H9 (cell line): Measurements from ENCODE around the gene LRSAM1. TPM values are rescaled to one million over a fixed set of nuclear protein-coding genes. Genes with fewer than 3 reads are reported as not detected.

Experiments
- DNase-seq: peaks from one replicate; pipeline ENCODE4 v3.0.0-alpha.2; 2017
- H2AFZ ChIP-seq: one replicate; pipeline ENCODE4 v1.6.1; 2013; ENCODE audit warnings: mild to moderate bottlenecking, low read length, control low read depth, moderate library complexity
- H2AK5ac ChIP-seq: 2 replicates; pipeline ENCODE4 v1.6.1; 2013; ENCODE audit warnings: low read length, control low read depth, mixed read lengths; ENCODE audit not compliant: insufficient read length
- H2BK120ac ChIP-seq: one replicate; pipeline ENCODE4 v1.6.1; 2013; ENCODE audit warnings: low read depth, mild to moderate bottlenecking, low read length, control low read depth, inconsistent platforms; ENCODE audit not compliant: poor library complexity, severe bottlenecking
- H2BK12ac ChIP-seq: 2 replicates; pipeline ENCODE4 v1.6.1; 2013; ENCODE audit warnings: low read length, control low read depth, mixed read lengths, low read depth; ENCODE audit not compliant: insufficient read length
- H2BK15ac ChIP-seq: 2 replicates; pipeline ENCODE4 v1.6.1; 2013; ENCODE audit warnings: low read depth, low read length, control low read depth
- H2BK20ac ChIP-seq: one replicate; pipeline ENCODE4 v1.6.1; 2013; ENCODE audit warnings: low read depth, mild to moderate bottlenecking, low read length, control low read depth, inconsistent platforms; ENCODE audit not compliant: poor library complexity, severe bottlenecking
- H2BK5ac ChIP-seq: 2 replicates; pipeline ENCODE4 v1.6.1; 2013; ENCODE audit warnings: low read length, control low read depth, mixed read lengths; ENCODE audit not compliant: insufficient read length
- H3K14ac ChIP-seq: 2 replicates; pipeline ENCODE4 v1.6.1; 2013; ENCODE audit warnings: low read length, control low read depth; ENCODE audit not compliant: insufficient read depth
- H3K18ac ChIP-seq: 2 replicates; pipeline ENCODE4 v1.6.1; 2013; ENCODE audit warnings: low read depth, mild to moderate bottlenecking, mixed read lengths, low read length, control low read depth; ENCODE audit not compliant: insufficient read length
- H3K23ac ChIP-seq: 2 replicates; pipeline ENCODE4 v1.6.1; 2013; ENCODE audit warnings: low read length, control low read depth, mixed read lengths, low read depth; ENCODE audit not compliant: insufficient read length
- H3K23me2 ChIP-seq: 2 replicates; pipeline ENCODE4 v1.6.1; 2013; ENCODE audit warnings: low read depth, mild to moderate bottlenecking, mixed read lengths, low read length, control low read depth; ENCODE audit not compliant: insufficient read length, poor library complexity, severe bottlenecking
- H3K27ac ChIP-seq: 2 replicates; pipeline ENCODE4 v1.5.1; 2013; ENCODE audit warnings: low read length, control low read depth, mixed read lengths, low read depth; ENCODE audit not compliant: insufficient read length
- H3K27me3 ChIP-seq: 2 replicates; pipeline ENCODE4 v1.6.1; 2013; ENCODE audit warnings: low read length, control low read depth, inconsistent platforms; ENCODE audit not compliant: insufficient read depth
- H3K4ac ChIP-seq: 2 replicates; pipeline ENCODE4 v1.6.1; 2013; ENCODE audit warnings: low read depth, mild to moderate bottlenecking, control low read depth, inconsistent platforms, low read length, moderate library complexity
- H3K4me1 ChIP-seq: 2 replicates; pipeline ENCODE4 v1.6.1; 2013; ENCODE audit warnings: low read length, control low read depth, inconsistent platforms; ENCODE audit not compliant: insufficient read depth
- H3K4me2 ChIP-seq: 2 replicates; pipeline ENCODE4 v1.6.1; 2013; ENCODE audit warnings: low read length, control low read depth, mixed read lengths; ENCODE audit not compliant: insufficient read length, insufficient read depth
- H3K56ac ChIP-seq: 2 replicates; pipeline ENCODE4 v1.6.1; 2013; ENCODE audit warnings: low read depth, mild to moderate bottlenecking, mixed read lengths, low read length, control low read depth; ENCODE audit not compliant: insufficient read length
- H3K79me1 ChIP-seq: 2 replicates; pipeline ENCODE4 v1.6.1; 2013; ENCODE audit warnings: low read depth, mild to moderate bottlenecking, moderate library complexity, low read length, control low read depth, inconsistent platforms; ENCODE audit not compliant: insufficient read depth, poor library complexity, severe bottlenecking
- H3K79me2 ChIP-seq: 2 replicates; pipeline ENCODE4 v1.6.1; 2013; ENCODE audit warnings: low read length, control low read depth, inconsistent platforms; ENCODE audit not compliant: insufficient read depth
- H3K9ac ChIP-seq: 2 replicates; pipeline ENCODE4 v1.6.1; 2013; ENCODE audit warnings: low read length, control low read depth, mixed read lengths; ENCODE audit not compliant: insufficient read length; ENCODE audit errors: extremely low read depth
- H3K9me3 ChIP-seq: one replicate; pipeline ENCODE4 v1.6.1; 2013; ENCODE audit warnings: low read depth, low read length, inconsistent platforms; ENCODE audit not compliant: control insufficient read depth
- H3T11ph ChIP-seq: one replicate; pipeline ENCODE4 v1.6.1; 2013; ENCODE audit warnings: mild to moderate bottlenecking, low read length, control low read depth, inconsistent platforms
- H4K20me1 ChIP-seq: one replicate; pipeline ENCODE4 v1.6.1; 2013; ENCODE audit not compliant: control insufficient read depth, insufficient read length, insufficient read depth
- H4K5ac ChIP-seq: 2 replicates; pipeline ENCODE4 v1.6.1; 2013; ENCODE audit warnings: low read depth, mild to moderate bottlenecking, mixed read lengths, low read length, control low read depth; ENCODE audit not compliant: insufficient read length
- H4K8ac ChIP-seq: replicated peaks from 2 replicates; pipeline ENCODE4 v1.6.1; 2013; ENCODE audit warnings: low read length, control low read depth, mixed read lengths, low read depth; ENCODE audit not compliant: insufficient read length
- H4K91ac ChIP-seq: 2 replicates; pipeline ENCODE4 v1.6.1; 2013; ENCODE audit warnings: low read depth, mild to moderate bottlenecking, moderate library complexity, mixed read lengths, low read length, control low read depth; ENCODE audit not compliant: insufficient read length
- H3K27ac Mint-ChIP-seq, 3 experiments: 2 replicates in 2 of 3; 3 replicates in 1 of 3; pipeline ENCODE4 v1.8.0; 2020 to 2021; ENCODE audit warnings: mixed read lengths in 3 of 3, mild to moderate bottlenecking in 1 of 3, moderate library complexity in 1 of 3
- H3K27me3 Mint-ChIP-seq: 2 replicates; pipeline ENCODE4 v1.8.0; 2021; ENCODE audit warnings: low read depth, mild to moderate bottlenecking, moderate library complexity, mixed read lengths
- H3K36me3 Mint-ChIP-seq, 3 experiments: 2 replicates in 2 of 3; 3 replicates in 1 of 3; pipeline ENCODE4 v1.8.0; 2020 to 2021; ENCODE audit warnings: low read depth in 3 of 3, mixed read lengths in 3 of 3; ENCODE audit not compliant: insufficient read depth in 1 of 3
- H3K4me1 Mint-ChIP-seq, 2 experiments: 2 replicates each; pipeline ENCODE4 v1.8.0; 2020; ENCODE audit warnings: mixed read lengths in 2 of 2
- H3K4me3 Mint-ChIP-seq, 2 experiments: 2 replicates in 1 of 2; 3 replicates in 1 of 2; pipeline ENCODE4 v1.8.0; 2020 to 2021; ENCODE audit warnings: mild to moderate bottlenecking in 2 of 2, mixed read lengths in 2 of 2, moderate library complexity in 1 of 2
- H3K9me3 Mint-ChIP-seq, 2 experiments: 2 replicates in 1 of 2; 3 replicates in 1 of 2; pipeline ENCODE4 v1.8.0; 2020; ENCODE audit warnings: mild to moderate bottlenecking in 2 of 2, mixed read lengths in 2 of 2, moderate library complexity in 1 of 2
- WGBS: extraction: QIAGEN DNeasy Blood & Tissue Kit; methylation state at CpG from one replicate; pipeline ENCODE4 v1.1.7; 2013; ENCODE audit warnings: missing lambda C conversion rate, low lambda C conversion rate, mixed read lengths; ENCODE audit not compliant: insufficient read length; ENCODE audit errors: extremely low coverage; 5-methylcytosine and 5-hydroxymethylcytosine counted together
- total RNA-seq: library from RNA; stranded (reverse); gene quantifications from 2 replicates; pipeline ENCODE4 v1.2.1, GENCODE V29; 2021
- TF ChIP-seq, protein P1 (sequence below): fragments of 200-600 bp; sonication (generic); conservative IDR thresholded peaks from 3 replicates; pipeline ENCODE4 v1.8.0; 2021; ENCODE audit warnings: antibody characterized with exemption, mild to moderate bottlenecking

LRSAM1 gene
- total RNA-seq, 1 experiment from 2014 or later = 16.2 TPM

DNA sequence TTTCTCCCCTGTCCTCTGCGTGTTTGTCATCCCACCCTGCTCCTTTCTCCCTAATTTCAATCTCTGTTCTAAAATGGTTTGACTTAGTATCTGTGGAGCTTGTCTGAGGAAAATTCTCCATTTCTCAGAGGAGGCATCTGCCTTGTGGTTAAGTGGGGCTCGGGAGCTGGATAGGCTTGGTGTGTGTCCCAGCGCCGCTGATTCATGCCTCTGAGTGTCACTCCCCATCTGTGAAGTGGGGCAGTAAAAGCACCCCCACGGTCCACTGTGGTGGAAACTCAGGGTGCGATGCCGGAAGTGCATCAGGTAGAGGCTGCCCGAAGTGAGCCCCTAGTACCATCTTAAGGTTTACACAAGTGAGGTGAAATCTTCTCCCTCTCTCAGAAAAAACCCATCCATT lies 37.6 kb downstream of the LRSAM1 start:
- Histone ChIP-seq H3K56ac (no peak overlapping the region), H3K79me2 (no peaks in the 10 kb centered on the region), H4K8ac (no peak overlapping the region), H3K23me2 (no peaks in the 10 kb centered on the region), H2BK15ac (no peak overlapping the region), H3K79me1 (no peaks in the 10 kb centered on the region), H4K20me1 (no peaks in the 10 kb centered on the region), H2AFZ (no peak overlapping the region), H3K9ac (no peak overlapping the region), H3K9me3 (no peaks in the 10 kb centered on the region), H3K23ac (no peak overlapping the region), H2BK120ac (no peak overlapping the region), H3K27me3 (no peaks in the 10 kb centered on the region), H3K18ac (no peak overlapping the region), H3K4ac (no peak overlapping the region), H3K4me1 (no peaks in the 10 kb centered on the region), H3K14ac (no peak overlapping the region), H3T11ph (no peak overlapping the region), H2BK20ac (no peak overlapping the region), H3K27ac (no peak overlapping the region), H4K5ac (no peak overlapping the region), H2AK5ac (no peak overlapping the region), H2BK12ac (no peak overlapping the region), H4K91ac (no peak overlapping the region), H2BK5ac (no peak overlapping the region), H3K4me2 (no peak overlapping the region)
- Mint-ChIP-seq H3K4me3 (no peak overlapping the region), H3K27me3 (no peaks in the 10 kb centered on the region), H3K27ac (no peak overlapping the region; a peak in 1 of 7 replicates), H3K36me3 (peaks cover 6 to 43% (median 24%) of the 10 kb centered on the region in 3 experiments), H3K9me3 (no peaks in the 10 kb centered on the region), H3K4me1 (peaks cover 4 to 8% of the 10 kb centered on the region in 2 experiments)
- DNase-seq = no peak
- TF ChIP-seq, protein P1, sequence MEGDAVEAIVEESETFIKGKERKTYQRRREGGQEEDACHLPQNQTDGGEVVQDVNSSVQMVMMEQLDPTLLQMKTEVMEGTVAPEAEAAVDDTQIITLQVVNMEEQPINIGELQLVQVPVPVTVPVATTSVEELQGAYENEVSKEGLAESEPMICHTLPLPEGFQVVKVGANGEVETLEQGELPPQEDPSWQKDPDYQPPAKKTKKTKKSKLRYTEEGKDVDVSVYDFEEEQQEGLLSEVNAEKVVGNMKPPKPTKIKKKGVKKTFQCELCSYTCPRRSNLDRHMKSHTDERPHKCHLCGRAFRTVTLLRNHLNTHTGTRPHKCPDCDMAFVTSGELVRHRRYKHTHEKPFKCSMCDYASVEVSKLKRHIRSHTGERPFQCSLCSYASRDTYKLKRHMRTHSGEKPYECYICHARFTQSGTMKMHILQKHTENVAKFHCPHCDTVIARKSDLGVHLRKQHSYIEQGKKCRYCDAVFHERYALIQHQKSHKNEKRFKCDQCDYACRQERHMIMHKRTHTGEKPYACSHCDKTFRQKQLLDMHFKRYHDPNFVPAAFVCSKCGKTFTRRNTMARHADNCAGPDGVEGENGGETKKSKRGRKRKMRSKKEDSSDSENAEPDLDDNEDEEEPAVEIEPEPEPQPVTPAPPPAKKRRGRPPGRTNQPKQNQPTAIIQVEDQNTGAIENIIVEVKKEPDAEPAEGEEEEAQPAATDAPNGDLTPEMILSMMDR = no peak
- WGBS = no CpG with 5 or more reads among the region's 8 CpGs
